ENCODE data around the gene LMTK2.

The LMTK2 gene

DNA sequence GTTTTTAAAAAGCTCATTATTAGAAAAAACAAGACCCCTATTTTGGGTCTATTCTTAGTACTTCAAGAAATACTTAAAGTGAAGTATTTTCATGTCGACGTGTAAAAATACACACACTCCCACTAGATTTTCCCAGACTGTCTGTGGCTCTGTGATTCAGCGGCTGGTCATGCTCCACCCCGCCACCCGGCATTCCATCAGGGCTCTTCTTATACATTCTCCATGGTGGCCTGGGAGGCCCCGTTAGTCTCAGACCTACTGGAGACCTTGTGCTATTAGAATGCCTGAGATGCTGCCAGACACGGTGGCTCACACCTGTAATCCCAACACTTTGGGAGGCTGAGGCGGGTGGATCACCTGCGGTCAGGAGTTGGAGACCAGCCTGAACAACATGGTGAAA lies 132.3 kb downstream of the LMTK2 start:
- Histone ChIP-seq H3K4me2 (ENCODE audit: low read depth, low read length, poor library complexity, severe bottlenecking) (no peak overlapping the region), H3K36me3 (ENCODE audit: insufficient read depth, low read length) (peaks cover 4% of the 10 kb centered on the region; the same call in 1 of the 2 replicates), H3K4me1 (ENCODE audit: insufficient read depth, low read length, poor library complexity, severe bottlenecking) (no peaks in the 10 kb centered on the region), H3K9me2 (replicated peaks; ENCODE audit: low read depth, low read length) (no peaks in the 10 kb centered on the region), H3K9ac (ENCODE audit: low read depth, low read length, poor library complexity, severe bottlenecking) (no peak overlapping the region), H4K20me1 (ENCODE audit: insufficient read depth, low read length, poor library complexity, severe bottlenecking) (no peaks in the 10 kb centered on the region), H2AFZ (ENCODE audit: low read length) (no peak overlapping the region), H3K79me2 (ENCODE audit: insufficient read depth, low read length) (no peaks in the 10 kb centered on the region), H3K4me3 (ENCODE audit: low read length, poor library complexity, severe bottlenecking) (no peak overlapping the region), H3K9me3 (ENCODE audit: insufficient read depth, low read depth, low read length) (no peaks in the 10 kb centered on the region), H3K27me3 (ENCODE audit: insufficient read depth, low read length, poor library complexity, severe bottlenecking) (no peaks in the 10 kb centered on the region), H3F3A (ENCODE audit: low read depth) (no peaks in the 10 kb centered on the region)
- no peak for TF ChIP-seq EZH2phosphoT487 (IDR thresholded peaks at IDR 0.05; ENCODE audit: borderline replicate concordance)
- TF ChIP-seq, protein P1, sequence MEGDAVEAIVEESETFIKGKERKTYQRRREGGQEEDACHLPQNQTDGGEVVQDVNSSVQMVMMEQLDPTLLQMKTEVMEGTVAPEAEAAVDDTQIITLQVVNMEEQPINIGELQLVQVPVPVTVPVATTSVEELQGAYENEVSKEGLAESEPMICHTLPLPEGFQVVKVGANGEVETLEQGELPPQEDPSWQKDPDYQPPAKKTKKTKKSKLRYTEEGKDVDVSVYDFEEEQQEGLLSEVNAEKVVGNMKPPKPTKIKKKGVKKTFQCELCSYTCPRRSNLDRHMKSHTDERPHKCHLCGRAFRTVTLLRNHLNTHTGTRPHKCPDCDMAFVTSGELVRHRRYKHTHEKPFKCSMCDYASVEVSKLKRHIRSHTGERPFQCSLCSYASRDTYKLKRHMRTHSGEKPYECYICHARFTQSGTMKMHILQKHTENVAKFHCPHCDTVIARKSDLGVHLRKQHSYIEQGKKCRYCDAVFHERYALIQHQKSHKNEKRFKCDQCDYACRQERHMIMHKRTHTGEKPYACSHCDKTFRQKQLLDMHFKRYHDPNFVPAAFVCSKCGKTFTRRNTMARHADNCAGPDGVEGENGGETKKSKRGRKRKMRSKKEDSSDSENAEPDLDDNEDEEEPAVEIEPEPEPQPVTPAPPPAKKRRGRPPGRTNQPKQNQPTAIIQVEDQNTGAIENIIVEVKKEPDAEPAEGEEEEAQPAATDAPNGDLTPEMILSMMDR (conservative IDR thresholded peaks at IDR 0.05; ENCODE audit: low read length) = no peak

DNA sequence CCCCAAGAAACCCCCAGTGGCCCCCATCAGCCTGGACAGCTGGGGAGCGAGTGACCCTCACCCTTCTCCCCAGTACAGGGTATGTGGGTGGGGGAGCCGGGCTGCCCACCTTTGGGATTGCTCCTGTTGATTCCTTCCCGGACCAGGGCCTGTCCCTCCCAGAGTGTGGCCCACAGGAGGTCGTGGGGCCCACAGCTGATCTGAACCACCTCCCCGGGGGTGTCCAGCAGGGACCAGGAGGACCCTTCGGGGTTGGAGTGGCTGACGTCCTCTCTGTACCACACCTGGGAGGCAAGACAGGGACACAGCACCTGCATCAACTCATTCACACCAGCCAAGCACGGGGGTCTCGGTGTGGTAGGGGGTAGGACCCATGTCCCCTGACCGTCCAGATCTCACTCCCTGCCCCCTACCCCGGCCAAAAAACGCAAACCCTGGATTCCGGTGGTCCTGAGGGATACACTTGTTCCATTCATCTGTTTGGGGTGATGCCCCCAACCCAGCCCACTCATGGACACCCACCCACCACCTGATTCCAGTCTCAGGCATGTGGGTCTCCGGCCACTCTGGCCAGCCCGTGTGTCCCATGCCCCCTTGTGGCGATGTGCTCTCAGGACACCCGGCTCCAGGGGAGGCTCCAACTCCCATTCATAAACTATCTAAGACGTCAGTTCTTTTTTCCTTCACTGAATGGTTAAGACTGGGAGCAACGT lies 134.5 kb downstream of the LMTK2 start:
- Histone ChIP-seq H3K4me3 (ENCODE audit: low read length, poor library complexity, severe bottlenecking) (no peak overlapping the region), H3F3A (ENCODE audit: low read depth) (no peaks in the 10 kb centered on the region), H3K79me2 (ENCODE audit: insufficient read depth, low read length) (no peaks in the 10 kb centered on the region), H2AFZ (ENCODE audit: low read length) (no peak overlapping the region), H3K9me3 (ENCODE audit: insufficient read depth, low read depth, low read length) (no peaks in the 10 kb centered on the region), H3K4me2 (ENCODE audit: low read depth, low read length, poor library complexity, severe bottlenecking) (no peak overlapping the region), H3K9me2 (replicated peaks; ENCODE audit: low read depth, low read length) (no peaks in the 10 kb centered on the region), H3K27me3 (ENCODE audit: insufficient read depth, low read length, poor library complexity, severe bottlenecking) (no peaks in the 10 kb centered on the region), H4K20me1 (ENCODE audit: insufficient read depth, low read length, poor library complexity, severe bottlenecking) (no peaks in the 10 kb centered on the region), H3K4me1 (ENCODE audit: insufficient read depth, low read length, poor library complexity, severe bottlenecking) (no peaks in the 10 kb centered on the region), H3K36me3 (ENCODE audit: insufficient read depth, low read length) (peaks cover 4% of the 10 kb centered on the region; the same call in 1 of the 2 replicates), H3K9ac (ENCODE audit: low read depth, low read length, poor library complexity, severe bottlenecking) (no peak overlapping the region)
- no peak for TF ChIP-seq EZH2phosphoT487 (IDR thresholded peaks at IDR 0.05; ENCODE audit: borderline replicate concordance)
- TF ChIP-seq, protein P1 (conservative IDR thresholded peaks at IDR 0.05; ENCODE audit: low read length) = peak; percentile 70

GRCh38 chr7:98241674-98242241 lies 135.1 kb downstream of the LMTK2 start:
- no peak overlapping the region for H3K4me3 ChIP-seq (ENCODE audit: low read length, poor library complexity, severe bottlenecking)
- no peaks in the 10 kb centered on the region for H4K20me1 ChIP-seq (ENCODE audit: insufficient read depth, low read length, poor library complexity, severe bottlenecking)
- H3K79me2 ChIP-seq (ENCODE audit: insufficient read depth, low read length) = no peaks in the 10 kb centered on the region
- peaks cover 4% of the 10 kb centered on the region; the same call in 1 of the 2 replicates for H3K36me3 ChIP-seq (ENCODE audit: insufficient read depth, low read length)
- no peaks in the 10 kb centered on the region for H3K27me3 ChIP-seq (ENCODE audit: insufficient read depth, low read length, poor library complexity, severe bottlenecking)
- no peak overlapping the region for H2AFZ ChIP-seq (ENCODE audit: low read length)
- no peak overlapping the region for H3K4me2 ChIP-seq (ENCODE audit: low read depth, low read length, poor library complexity, severe bottlenecking)
- no peak for TF ChIP-seq EZH2phosphoT487 (IDR thresholded peaks at IDR 0.05; ENCODE audit: borderline replicate concordance)
- TF ChIP-seq, protein P1 (conservative IDR thresholded peaks at IDR 0.05; ENCODE audit: low read length) = no peak
- no peaks in the 10 kb centered on the region for H3K9me3 ChIP-seq (ENCODE audit: insufficient read depth, low read depth, low read length)
- no peak overlapping the region for H3K9ac ChIP-seq (ENCODE audit: low read depth, low read length, poor library complexity, severe bottlenecking)
- H3K9me2 ChIP-seq (replicated peaks; ENCODE audit: low read depth, low read length) = no peaks in the 10 kb centered on the region
- no peaks in the 10 kb centered on the region for H3K4me1 ChIP-seq (ENCODE audit: insufficient read depth, low read length, poor library complexity, severe bottlenecking)
- H3F3A ChIP-seq (ENCODE audit: low read depth) = no peaks in the 10 kb centered on the region

Data from Loucy (cell line).